Measurements from ENCODE around the gene PRICKLE1.

The PRICKLE1 gene

DNA sequence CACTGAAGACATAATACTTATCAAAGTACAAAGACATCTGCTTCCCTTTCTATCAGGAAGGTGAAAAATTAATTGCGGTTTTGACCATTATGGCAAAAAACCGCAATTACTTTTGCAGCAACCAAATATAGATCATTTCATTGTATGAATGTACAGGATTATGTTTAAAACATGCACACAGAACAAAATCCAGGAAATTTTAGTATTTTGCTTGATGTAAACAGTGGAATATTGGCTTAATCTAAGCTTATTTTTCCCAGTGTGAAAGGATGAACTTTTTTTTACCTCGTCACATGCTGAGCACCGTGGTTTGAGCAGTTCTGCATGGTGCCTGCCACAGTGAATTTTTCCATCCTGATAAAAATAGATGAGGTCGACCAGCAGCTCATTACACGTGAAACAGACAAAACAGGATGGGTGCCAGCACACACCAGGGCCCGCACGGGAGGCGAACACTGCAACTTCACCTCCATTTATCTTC lies 121.2 kb downstream of the PRICKLE1 start:
- Mint-ChIP-seq H3K27ac (no peak overlapping the region), H3K9me3 (no peaks in the 10 kb centered on the region), H3K4me3 (no peak overlapping the region), H3K36me3 (ENCODE audit: insufficient read depth) (no peaks in the 10 kb centered on the region), H3K27me3 (peaks cover 59 to 79% of the 10 kb centered on the region in 2 donors), H3K4me1 (ENCODE audit: low read depth in 2 of 2) (peaks cover 7 to 19% of the 10 kb centered on the region in 2 donors)
- no peak for ATAC-seq (replicated peaks)
- DNase-seq, result no peak

GRCh38 chr12:42463671-42464070 lies 125.9 kb downstream of the PRICKLE1 start:
- no peak overlapping the region for H3K27ac Mint-ChIP-seq
- DNase-seq, result no peak
- no peak for ATAC-seq (replicated peaks)
- no peak overlapping the region for H3K4me3 Mint-ChIP-seq
- H3K36me3 Mint-ChIP-seq (ENCODE audit: insufficient read depth), result no peaks in the 10 kb centered on the region
- peaks cover 27 to 32% of the 10 kb centered on the region in 2 donors for H3K27me3 Mint-ChIP-seq
- H3K9me3 Mint-ChIP-seq, result no peaks in the 10 kb centered on the region
- peaks cover 3 to 5% of the 10 kb centered on the region in 2 donors for H3K4me1 Mint-ChIP-seq (ENCODE audit: low read depth in 2 of 2)

DNA sequence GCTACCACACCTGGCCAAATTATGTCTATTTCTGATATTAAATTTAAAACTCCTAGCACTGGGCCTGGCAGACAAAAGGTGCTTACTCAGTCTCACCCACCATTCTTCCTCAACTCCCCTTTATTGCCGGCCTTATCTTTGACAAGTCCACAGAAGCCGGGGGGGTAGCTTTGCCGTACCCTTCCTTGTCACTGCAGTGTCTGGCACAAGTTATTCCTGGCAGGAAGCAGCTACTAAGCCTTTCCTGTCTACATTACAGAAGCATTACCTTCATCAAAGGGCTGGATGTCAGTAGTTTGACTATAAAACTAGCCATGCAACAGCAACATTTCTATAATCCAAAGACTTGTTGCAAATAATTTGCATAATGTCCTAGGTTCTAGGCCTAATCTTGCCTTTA lies 127.1 kb downstream of the PRICKLE1 start:
- DNase-seq, result no peak
- Mint-ChIP-seq H3K4me1 (ENCODE audit: low read depth in 2 of 2) (no peaks in the 10 kb centered on the region), H3K4me3 (no peak overlapping the region), H3K9me3 (no peaks in the 10 kb centered on the region), H3K27ac (no peak overlapping the region), H3K36me3 (ENCODE audit: insufficient read depth) (no peaks in the 10 kb centered on the region), H3K27me3 (peaks cover 27 to 30% of the 10 kb centered on the region in 2 donors)
- ATAC-seq (replicated peaks), result no peak

GRCh38 chr12:42459336-42459847 lies 130.2 kb downstream of the PRICKLE1 start:
- Mint-ChIP-seq H3K9me3 (no peaks in the 10 kb centered on the region), H3K27me3 (peaks cover 5 to 12% of the 10 kb centered on the region in 2 donors), H3K36me3 (ENCODE audit: insufficient read depth) (no peaks in the 10 kb centered on the region), H3K27ac (no peak overlapping the region), H3K4me1 (ENCODE audit: low read depth in 2 of 2) (no peaks in the 10 kb centered on the region), H3K4me3 (no peak overlapping the region)
- DNase-seq (no peak), ATAC-seq (replicated peaks) (no peak)

- ATAC-seq (replicated peaks), result no peak
- no peak overlapping the region for H3K4me3 Mint-ChIP-seq
- no peak overlapping the region for H3K27ac Mint-ChIP-seq
- H3K9me3 Mint-ChIP-seq, result no peaks in the 10 kb centered on the region
- peaks cover 0 to 8% of the 10 kb centered on the region in 2 donors for H3K27me3 Mint-ChIP-seq
- DNase-seq, result no peak
- no peaks in the 10 kb centered on the region for H3K36me3 Mint-ChIP-seq (ENCODE audit: insufficient read depth)
- no peaks in the 10 kb centered on the region for H3K4me1 Mint-ChIP-seq (ENCODE audit: low read depth in 2 of 2)
Observed at GRCh38 chr12:42458575-42458974, 131.0 kb downstream of the PRICKLE1 start.

- no peaks in the 10 kb centered on the region for H3K27me3 Mint-ChIP-seq
- H3K4me1 Mint-ChIP-seq (ENCODE audit: low read depth in 2 of 2), result no peaks in the 10 kb centered on the region
- H3K36me3 Mint-ChIP-seq (ENCODE audit: insufficient read depth), result peaks cover 10% of the 10 kb centered on the region
- no peaks in the 10 kb centered on the region for H3K9me3 Mint-ChIP-seq
- DNase-seq, result no peak
- H3K27ac Mint-ChIP-seq, result peak overlapping the region in 1 of 2 donors; percentile 61
- no peak for ATAC-seq (replicated peaks)
- H3K4me3 Mint-ChIP-seq, result no peak overlapping the region
Observed at GRCh38 chr12:42450248-42450647, 139.3 kb downstream of the PRICKLE1 start.

- no peak overlapping the region for H3K4me3 Mint-ChIP-seq
- H3K27ac Mint-ChIP-seq, result no peak overlapping the region
- DNase-seq (no peak), ATAC-seq (replicated peaks) (no peak)
- no peaks in the 10 kb centered on the region for H3K4me1 Mint-ChIP-seq (ENCODE audit: low read depth in 2 of 2)
- H3K27me3 Mint-ChIP-seq, result no peaks in the 10 kb centered on the region
- H3K36me3 Mint-ChIP-seq (ENCODE audit: insufficient read depth), result peaks cover 14% of the 10 kb centered on the region
- no peaks in the 10 kb centered on the region for H3K9me3 Mint-ChIP-seq
Observed at GRCh38 chr12:42448841-42449240, 140.7 kb downstream of the PRICKLE1 start.

- ATAC-seq (replicated peaks), result no peak
Observed at GRCh38 chr12:42447371-42447786, 142.2 kb downstream of the PRICKLE1 start.

DNA sequence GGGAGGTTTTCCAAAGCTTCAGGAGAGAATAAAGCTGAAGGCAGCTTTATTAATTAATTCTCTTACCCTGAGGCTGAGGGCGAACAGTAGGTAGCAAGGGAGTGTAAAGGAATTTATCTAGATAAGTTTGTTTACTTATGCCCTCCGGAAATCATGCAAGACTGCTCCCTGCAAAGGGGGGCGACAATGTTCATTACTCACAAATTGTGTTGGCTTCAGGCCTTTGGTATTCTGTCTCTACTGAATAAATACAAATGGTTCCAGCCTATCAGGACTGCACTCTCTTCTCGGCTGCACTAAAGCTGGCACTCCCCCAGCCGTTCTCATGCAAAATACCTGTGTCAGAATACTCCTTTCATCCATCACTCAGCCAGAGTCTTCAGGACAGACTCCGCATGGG lies 142.8 kb downstream of the PRICKLE1 start:
- no peak overlapping the region for H3K27ac Mint-ChIP-seq
- no peaks in the 10 kb centered on the region for H3K27me3 Mint-ChIP-seq
- no peak for ATAC-seq (replicated peaks)
- H3K36me3 Mint-ChIP-seq (ENCODE audit: insufficient read depth), result peaks cover 23% of the 10 kb centered on the region
- no peak for DNase-seq
- no peaks in the 10 kb centered on the region for H3K9me3 Mint-ChIP-seq
- H3K4me1 Mint-ChIP-seq (ENCODE audit: low read depth in 2 of 2), result no peaks in the 10 kb centered on the region
- H3K4me3 Mint-ChIP-seq, result no peak overlapping the region

More at GRCh38 chr12:42447371-42447786, 142.2 kb downstream of the PRICKLE1 start:
- Mint-ChIP-seq H3K27ac (no peak overlapping the region), H3K9me3 (no peaks in the 10 kb centered on the region), H3K27me3 (no peaks in the 10 kb centered on the region), H3K36me3 (ENCODE audit: insufficient read depth) (peaks cover 17% of the 10 kb centered on the region), H3K4me1 (ENCODE audit: low read depth in 2 of 2) (no peaks in the 10 kb centered on the region), H3K4me3 (no peak overlapping the region)
- no peak for DNase-seq

GRCh38 chr12:42445891-42446290 lies 143.7 kb downstream of the PRICKLE1 start:
- H3K27ac Mint-ChIP-seq, result no peak overlapping the region
- H3K4me1 Mint-ChIP-seq (ENCODE audit: low read depth in 2 of 2), result no peaks in the 10 kb centered on the region
- H3K4me3 Mint-ChIP-seq, result no peak overlapping the region
- peaks cover 31% of the 10 kb centered on the region for H3K36me3 Mint-ChIP-seq (ENCODE audit: insufficient read depth)
- no peaks in the 10 kb centered on the region for H3K27me3 Mint-ChIP-seq
- ATAC-seq (replicated peaks) (no peak), DNase-seq (no peak)
- no peaks in the 10 kb centered on the region for H3K9me3 Mint-ChIP-seq

DNA sequence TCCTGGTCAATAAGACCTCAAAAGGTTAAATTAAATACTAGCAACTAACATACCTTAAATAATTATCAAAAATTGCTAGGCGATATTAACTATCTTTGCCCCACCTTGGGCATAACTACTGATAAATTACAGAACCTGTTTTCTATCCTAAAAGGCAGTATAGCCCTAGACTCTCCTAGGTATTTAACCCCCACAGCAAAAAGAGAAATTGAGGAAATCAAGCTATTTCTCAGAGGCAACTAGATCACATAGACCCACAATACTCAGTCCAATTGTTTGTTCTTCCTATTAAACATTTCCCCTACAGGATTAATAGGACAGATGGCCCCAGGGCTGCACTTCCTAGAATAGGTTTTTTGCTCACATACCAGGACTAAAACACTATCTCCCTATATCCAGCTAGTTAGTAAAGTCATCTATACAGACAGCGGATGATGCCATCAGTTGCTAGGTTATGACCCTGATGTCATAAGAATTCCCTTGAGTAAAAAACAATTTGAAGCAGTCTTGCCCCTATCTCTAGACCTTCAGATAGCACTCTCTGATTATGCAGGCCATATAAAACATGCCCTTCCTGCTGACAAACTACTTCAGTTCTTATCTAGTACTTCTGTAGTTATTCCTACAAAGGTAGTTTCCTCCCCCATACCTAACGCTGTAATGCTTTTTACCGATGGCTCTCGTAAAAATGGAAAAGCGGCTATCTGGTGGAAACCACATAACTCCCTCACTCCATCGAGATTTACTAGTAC lies 145.2 kb downstream of the PRICKLE1 start:
- no peak for DNase-seq
- H3K4me3 Mint-ChIP-seq, result no peak overlapping the region
- no peaks in the 10 kb centered on the region for H3K27me3 Mint-ChIP-seq
- H3K4me1 Mint-ChIP-seq (ENCODE audit: low read depth in 2 of 2), result no peaks in the 10 kb centered on the region
- H3K27ac Mint-ChIP-seq, result no peak overlapping the region
- no peaks in the 10 kb centered on the region for H3K9me3 Mint-ChIP-seq
- H3K36me3 Mint-ChIP-seq (ENCODE audit: insufficient read depth), result peaks cover 35% of the 10 kb centered on the region
- ATAC-seq (replicated peaks), result no peak

DNA sequence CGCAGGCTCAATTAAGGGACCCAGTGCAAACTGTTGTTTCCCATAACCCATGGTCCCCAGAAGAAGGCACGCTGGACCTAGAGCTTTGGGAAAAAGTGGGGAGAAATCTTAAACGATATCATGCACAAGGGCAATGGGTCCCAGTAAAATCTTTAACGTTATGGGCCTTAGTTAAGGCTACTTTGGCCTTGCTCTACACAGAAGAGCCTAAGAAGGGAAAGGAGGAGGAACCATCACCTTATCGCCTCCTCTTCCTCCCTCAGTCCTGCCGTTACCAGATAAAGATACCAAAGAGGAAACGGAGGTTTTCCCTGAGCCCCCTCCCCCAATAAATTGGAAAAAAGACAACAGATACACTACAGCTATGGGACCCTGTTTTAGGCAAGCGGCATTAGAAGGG lies 146.7 kb downstream of the PRICKLE1 start:
- H3K4me3 Mint-ChIP-seq, result no peak overlapping the region
- no peaks in the 10 kb centered on the region for H3K4me1 Mint-ChIP-seq (ENCODE audit: low read depth in 2 of 2)
- no peaks in the 10 kb centered on the region for H3K27me3 Mint-ChIP-seq
- no peak for ATAC-seq (replicated peaks)
- DNase-seq, result no peak
- H3K36me3 Mint-ChIP-seq (ENCODE audit: insufficient read depth), result peaks cover 35% of the 10 kb centered on the region
- no peaks in the 10 kb centered on the region for H3K9me3 Mint-ChIP-seq
- no peak overlapping the region for H3K27ac Mint-ChIP-seq

DNA sequence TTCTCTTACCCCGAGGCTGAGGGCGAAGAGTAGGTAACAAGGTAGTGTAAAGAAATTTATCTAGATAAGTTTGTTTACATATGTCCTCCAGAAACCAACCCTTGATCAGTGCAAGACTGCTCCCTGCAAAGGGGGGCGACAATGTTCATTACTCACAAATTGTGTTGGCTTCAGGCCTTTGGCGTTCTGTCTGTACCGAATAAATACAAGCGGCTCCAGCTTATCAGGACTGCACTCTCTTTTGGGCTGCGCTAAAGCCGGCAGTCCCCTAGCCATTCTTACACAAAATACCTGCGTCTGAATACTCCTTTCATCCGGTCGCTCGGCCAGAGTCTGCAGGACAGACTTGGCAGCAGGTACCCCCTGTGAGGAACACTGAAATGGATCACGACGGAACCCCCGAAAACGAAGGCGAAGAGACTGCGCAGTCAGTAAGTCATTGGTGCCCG lies 147.2 kb downstream of the PRICKLE1 start:
- ATAC-seq (replicated peaks), result no peak
- Mint-ChIP-seq H3K27ac (no peak overlapping the region), H3K36me3 (ENCODE audit: insufficient read depth) (peaks cover 31% of the 10 kb centered on the region), H3K9me3 (no peaks in the 10 kb centered on the region), H3K27me3 (no peaks in the 10 kb centered on the region), H3K4me3 (no peak overlapping the region), H3K4me1 (ENCODE audit: low read depth in 2 of 2) (peaks cover 0 to 3% of the 10 kb centered on the region in 2 donors)
- DNase-seq, result no peak

DNA sequence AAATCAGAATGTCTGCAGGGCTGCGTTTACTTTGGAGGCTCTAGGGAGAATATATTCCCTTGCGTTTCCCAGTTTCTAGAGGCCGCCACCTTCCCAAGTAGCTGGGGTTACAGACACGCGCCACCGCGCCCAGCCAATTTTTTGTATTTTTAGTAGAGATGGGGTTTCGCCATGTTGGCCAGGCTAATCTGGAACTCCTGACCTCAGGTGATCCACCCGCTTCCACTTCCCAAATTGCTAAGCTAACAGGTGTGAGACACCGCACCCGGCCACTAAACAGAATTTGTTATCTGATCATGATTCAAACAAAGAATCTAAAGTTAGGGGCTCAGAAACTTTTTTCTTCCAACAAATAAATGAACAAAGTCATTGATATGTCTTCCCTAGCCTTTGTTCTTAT lies 148.9 kb downstream of the PRICKLE1 start:
- peaks cover 30% of the 10 kb centered on the region for H3K36me3 Mint-ChIP-seq (ENCODE audit: insufficient read depth)
- H3K27me3 Mint-ChIP-seq, result no peaks in the 10 kb centered on the region
- H3K27ac Mint-ChIP-seq, result no peak overlapping the region
- H3K4me1 Mint-ChIP-seq (ENCODE audit: low read depth in 2 of 2), result peaks cover 4 to 15% of the 10 kb centered on the region in 2 donors
- no peaks in the 10 kb centered on the region for H3K9me3 Mint-ChIP-seq
- H3K4me3 Mint-ChIP-seq, result no peak overlapping the region
- no peak for ATAC-seq (replicated peaks)
- DNase-seq, result no peak

Data from effector memory CD8-positive, alpha-beta T cell (primary cell).